ENCODE data around the gene TTLL8.

DNA sequence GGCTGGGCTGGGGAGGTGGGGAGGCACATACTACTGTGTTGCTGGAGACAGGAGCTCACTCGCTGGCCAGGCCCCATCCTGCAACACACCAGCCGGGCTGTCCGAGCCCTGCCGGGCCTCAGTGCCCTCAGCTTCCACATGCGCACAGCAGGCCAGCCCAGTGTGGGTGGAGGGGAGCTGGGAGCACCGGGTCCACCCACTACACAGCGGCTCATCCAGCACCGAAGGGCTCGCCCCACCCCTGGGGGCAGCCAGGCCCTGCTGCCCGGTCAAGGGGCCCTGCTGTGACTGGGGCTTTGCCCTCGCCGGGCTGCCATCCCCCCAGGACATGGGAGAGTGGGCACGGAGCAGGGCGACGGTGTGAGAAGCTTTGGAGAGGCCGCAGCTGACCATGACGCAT is 9.3 kb downstream of the TTLL8 start:
- TF ChIP-seq POLR2A (IDR thresholded peaks at IDR 0.05; ENCODE audit: low read depth) (no peak), EP300 (IDR thresholded peaks at IDR 0.05) (no peak), POLR2AphosphoS5 (IDR thresholded peaks at IDR 0.05) (no peak)
- TF ChIP-seq, protein P1, sequence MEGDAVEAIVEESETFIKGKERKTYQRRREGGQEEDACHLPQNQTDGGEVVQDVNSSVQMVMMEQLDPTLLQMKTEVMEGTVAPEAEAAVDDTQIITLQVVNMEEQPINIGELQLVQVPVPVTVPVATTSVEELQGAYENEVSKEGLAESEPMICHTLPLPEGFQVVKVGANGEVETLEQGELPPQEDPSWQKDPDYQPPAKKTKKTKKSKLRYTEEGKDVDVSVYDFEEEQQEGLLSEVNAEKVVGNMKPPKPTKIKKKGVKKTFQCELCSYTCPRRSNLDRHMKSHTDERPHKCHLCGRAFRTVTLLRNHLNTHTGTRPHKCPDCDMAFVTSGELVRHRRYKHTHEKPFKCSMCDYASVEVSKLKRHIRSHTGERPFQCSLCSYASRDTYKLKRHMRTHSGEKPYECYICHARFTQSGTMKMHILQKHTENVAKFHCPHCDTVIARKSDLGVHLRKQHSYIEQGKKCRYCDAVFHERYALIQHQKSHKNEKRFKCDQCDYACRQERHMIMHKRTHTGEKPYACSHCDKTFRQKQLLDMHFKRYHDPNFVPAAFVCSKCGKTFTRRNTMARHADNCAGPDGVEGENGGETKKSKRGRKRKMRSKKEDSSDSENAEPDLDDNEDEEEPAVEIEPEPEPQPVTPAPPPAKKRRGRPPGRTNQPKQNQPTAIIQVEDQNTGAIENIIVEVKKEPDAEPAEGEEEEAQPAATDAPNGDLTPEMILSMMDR (IDR thresholded peaks at IDR 0.05), result no peak

Data from esophagus muscularis mucosa (tissue), 4 donors.